Subcutaneous adipose tissue (tissue), 4 donors: ENCODE results near the gene LPIN3. TPM values are rescaled to one million over a fixed set of nuclear protein-coding genes. Genes with fewer than 3 reads are reported as not detected.

Experiments
- CTCF ChIP-seq: fragments of 450-650 bp; IDR thresholded peaks from one replicate; pipeline ENCODE4 v1.5.1; 2016; ENCODE audit warnings: low read depth, mild to moderate bottlenecking, control low read depth, antibody characterized with exemption, moderate library complexity
- total RNA-seq, 4 donors: library from RNA; depleted of rRNA; stranded (reverse); fragments of >200 nt; gene quantifications; one replicate each; pipeline ENCODE4 v1.1.0, GENCODE V29; 2016

The LPIN3 gene
- total RNA-seq, 4 donors from 2014 or later: 18.4 to 32.8 (median 24.8) TPM

GRCh38 chr20:41408986-41409385, 68.4 kb downstream of the LPIN3 start:
- no peak for TF ChIP-seq CTCF

Other genes with a start within 250 kb of the LPIN3 start
- gene PLCG1, start 203.3 kb upstream of the LPIN3 start, total RNA-seq: 100 to 1,000 TPM in 1 of 4 donors, 10 to 100 TPM in 3; 43.0 to 186 (median 67.2) TPM
- 10 to 100 TPM; 31.0 to 50.9 (median 37.9) TPM for gene ZHX3, start 23.1 kb upstream of the LPIN3 start, total RNA-seq
- gene EMILIN3, start 26.0 kb downstream of the LPIN3 start, total RNA-seq: not detected